ENCODE data around the gene CSTPP1.

CSTPP1 gene

DNA sequence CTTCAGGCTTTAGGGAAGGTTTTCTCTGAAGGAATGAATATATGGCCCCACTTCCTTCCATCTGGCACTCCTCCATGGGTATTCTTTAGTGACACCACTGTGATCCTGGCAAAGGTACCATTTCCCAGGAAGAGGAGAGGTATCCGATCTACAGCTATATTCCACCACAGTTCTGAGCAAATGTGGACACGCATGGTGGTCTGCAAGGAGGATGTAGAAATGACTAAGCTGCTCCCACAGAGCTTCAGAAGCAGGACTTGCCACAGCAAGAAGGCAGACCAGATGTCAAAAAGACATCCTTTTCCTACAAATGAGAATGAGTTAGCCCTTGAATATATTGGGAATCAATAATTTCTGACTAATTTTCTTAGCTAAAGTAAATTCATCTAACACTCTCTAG is 194.6 kb downstream of the CSTPP1 start:
- WGBS, 2 donors (ENCODE audit: extremely low coverage in 2 of 2, insufficient read length in 2 of 2, insufficient replicate concordance in 1 of 2) = no CpG with 5 or more reads among the region's 2 CpGs
- DNase-seq (ENCODE audit: low spot score) = no peak

DNA sequence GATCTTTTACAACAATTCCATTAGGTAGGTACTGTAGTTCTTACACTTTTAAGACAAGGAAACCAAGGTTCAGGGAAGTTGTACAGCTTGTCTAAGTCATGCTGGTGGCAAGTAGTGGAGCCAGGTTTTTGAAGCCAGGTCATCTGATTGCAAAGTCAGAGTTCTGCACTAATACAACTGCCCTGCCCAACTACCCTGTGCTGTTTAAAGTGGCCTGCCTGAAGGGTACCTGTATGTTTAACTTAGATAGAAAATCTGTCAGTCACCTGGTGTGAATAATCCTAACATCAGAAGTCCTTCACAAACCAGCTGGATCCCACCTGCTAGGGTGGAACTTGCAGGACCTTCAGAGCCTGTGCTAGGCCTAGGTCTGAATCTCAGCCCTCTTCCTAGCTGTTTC is 195.9 kb downstream of the CSTPP1 start:
- no peak overlapping the region for H2BK15ac ChIP-seq (ENCODE audit: low read length)
- H4K91ac ChIP-seq (ENCODE audit: low read depth, low read length, poor library complexity) = no peak overlapping the region
- H3K23ac ChIP-seq (ENCODE audit: low read depth, low read length, poor library complexity) = no peak overlapping the region
- no peak overlapping the region for H3K18ac ChIP-seq (ENCODE audit: low read length)
- H2AK5ac ChIP-seq (ENCODE audit: low read depth, low read length) = no peak overlapping the region
- peaks cover 0 to 3% of the 10 kb centered on the region in 2 donors for H3K36me3 ChIP-seq (replicated peaks in 1 of 2; ENCODE audit: control insufficient read depth in 2 of 2, insufficient read depth in 2 of 2, low read length in 2 of 2)
- no peak overlapping the region for H2AFZ ChIP-seq (ENCODE audit: low read length)
- no peak overlapping the region for H3K14ac ChIP-seq (ENCODE audit: low read length)
- no peak overlapping the region for H2BK12ac ChIP-seq (ENCODE audit: low read length)
- H3K27ac ChIP-seq (replicated peaks; ENCODE audit: low read length) = no peak overlapping the region
- H2BK5ac ChIP-seq (ENCODE audit: low read length) = no peak overlapping the region
- H3K9ac ChIP-seq (ENCODE audit: low read depth, low read length, poor library complexity) = no peak overlapping the region
- H3K27me3 ChIP-seq (ENCODE audit: control insufficient read depth in 3 of 3, insufficient read depth in 3 of 3, low read depth in 1 of 3, low read length in 3 of 3) = no peaks in the 10 kb centered on the region
- no peak overlapping the region for H4K8ac ChIP-seq (ENCODE audit: low read depth, low read length)
- DNase-seq (ENCODE audit: low spot score) = no peak
- H3K4me1 ChIP-seq (ENCODE audit: control insufficient read depth in 2 of 2, insufficient read depth in 1 of 2, low read depth in 1 of 2, low read length in 2 of 2) = peaks cover 9 to 13% of the 10 kb centered on the region in 2 donors
- no peak overlapping the region for H3K4me3 ChIP-seq (ENCODE audit: low read length in 2 of 2)
- peaks cover 0 to 2% of the 10 kb centered on the region in 2 donors for H3K9me3 ChIP-seq (replicated peaks in 1 of 2; ENCODE audit: control insufficient read depth in 2 of 2, insufficient read depth in 1 of 2, low read depth in 1 of 2, low read length in 2 of 2)
- no peak overlapping the region for H3K4ac ChIP-seq (ENCODE audit: low read length)
- no peak overlapping the region for H3K4me2 ChIP-seq (ENCODE audit: insufficient read depth, low read length, poor library complexity, severe bottlenecking)
- H3K79me1 ChIP-seq (ENCODE audit: low read depth, low read length) = no peaks in the 10 kb centered on the region
- no peak overlapping the region for H2BK120ac ChIP-seq (ENCODE audit: low read depth, low read length)

More for the DNA sequence above, 194.6 kb downstream of the CSTPP1 start:
- no peak overlapping the region for H3K9ac ChIP-seq (ENCODE audit: low read depth, low read length, poor library complexity)
- no peak overlapping the region for H3K4me2 ChIP-seq (ENCODE audit: insufficient read depth, low read length, poor library complexity, severe bottlenecking)
- H3K4me3 ChIP-seq (ENCODE audit: low read length in 2 of 2) = no peak overlapping the region
- no peak overlapping the region for H2BK12ac ChIP-seq (ENCODE audit: low read length)
- H3K4me1 ChIP-seq (ENCODE audit: control insufficient read depth in 2 of 2, insufficient read depth in 1 of 2, low read depth in 1 of 2, low read length in 2 of 2) = peaks cover 9 to 13% of the 10 kb centered on the region in 2 donors
- H3K18ac ChIP-seq (ENCODE audit: low read length) = no peak overlapping the region
- peaks cover 0 to 2% of the 10 kb centered on the region in 2 donors for H3K9me3 ChIP-seq (replicated peaks in 1 of 2; ENCODE audit: control insufficient read depth in 2 of 2, insufficient read depth in 1 of 2, low read depth in 1 of 2, low read length in 2 of 2)
- H3K36me3 ChIP-seq (replicated peaks in 1 of 2; ENCODE audit: control insufficient read depth in 2 of 2, insufficient read depth in 2 of 2, low read length in 2 of 2) = no peaks in the 10 kb centered on the region
- H3K4ac ChIP-seq (ENCODE audit: low read length) = no peak overlapping the region
- H3K79me1 ChIP-seq (ENCODE audit: low read depth, low read length) = no peaks in the 10 kb centered on the region
- H4K8ac ChIP-seq (ENCODE audit: low read depth, low read length) = no peak overlapping the region
- no peak overlapping the region for H2BK120ac ChIP-seq (ENCODE audit: low read depth, low read length)
- H2BK5ac ChIP-seq (ENCODE audit: low read length) = no peak overlapping the region
- no peak overlapping the region for H2BK15ac ChIP-seq (ENCODE audit: low read length)
- no peak overlapping the region for H3K23ac ChIP-seq (ENCODE audit: low read depth, low read length, poor library complexity)
- no peak overlapping the region for H4K91ac ChIP-seq (ENCODE audit: low read depth, low read length, poor library complexity)
- H2AK5ac ChIP-seq (ENCODE audit: low read depth, low read length) = no peak overlapping the region
- H3K27me3 ChIP-seq (ENCODE audit: control insufficient read depth in 3 of 3, insufficient read depth in 3 of 3, low read depth in 1 of 3, low read length in 3 of 3) = no peaks in the 10 kb centered on the region
- H3K14ac ChIP-seq (ENCODE audit: low read length) = no peak overlapping the region
- H3K27ac ChIP-seq (replicated peaks; ENCODE audit: low read length) = no peak overlapping the region
- no peak overlapping the region for H2AFZ ChIP-seq (ENCODE audit: low read length)

DNA sequence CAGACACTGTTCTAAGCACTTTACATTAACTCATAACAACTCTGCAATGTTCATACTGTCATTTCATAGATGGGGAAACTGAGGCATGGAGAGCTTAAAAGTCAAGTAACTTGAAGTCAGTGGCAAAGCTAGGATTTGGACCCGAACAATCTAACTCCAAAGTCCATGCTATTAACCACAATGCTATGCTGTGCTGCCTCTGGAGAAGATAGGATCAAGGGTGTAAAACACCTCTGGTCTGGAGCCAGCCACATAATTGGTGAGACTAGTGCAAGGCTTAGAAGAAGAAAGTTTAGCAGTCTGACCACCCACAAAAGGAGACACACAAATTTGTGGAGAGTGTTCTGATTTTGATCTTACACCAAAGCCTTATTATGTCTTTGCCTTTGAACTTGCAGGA is 196.4 kb downstream of the CSTPP1 start:
- peaks cover 0 to 8% of the 10 kb centered on the region in 2 donors for H3K36me3 ChIP-seq (replicated peaks in 1 of 2; ENCODE audit: control insufficient read depth in 2 of 2, insufficient read depth in 2 of 2, low read length in 2 of 2)
- H3K27me3 ChIP-seq (ENCODE audit: control insufficient read depth in 3 of 3, insufficient read depth in 3 of 3, low read depth in 1 of 3, low read length in 3 of 3) = no peaks in the 10 kb centered on the region
- no peak overlapping the region for H3K27ac ChIP-seq (replicated peaks; ENCODE audit: low read length)
- H3K79me1 ChIP-seq (ENCODE audit: low read depth, low read length) = no peaks in the 10 kb centered on the region
- no peak overlapping the region for H2BK120ac ChIP-seq (ENCODE audit: low read depth, low read length)
- H3K14ac ChIP-seq (ENCODE audit: low read length) = no peak overlapping the region
- H3K9me3 ChIP-seq (replicated peaks in 1 of 2; ENCODE audit: control insufficient read depth in 2 of 2, insufficient read depth in 1 of 2, low read depth in 1 of 2, low read length in 2 of 2) = peaks cover 0 to 2% of the 10 kb centered on the region in 2 donors
- H2BK5ac ChIP-seq (ENCODE audit: low read length) = no peak overlapping the region
- no peak overlapping the region for H2BK15ac ChIP-seq (ENCODE audit: low read length)
- H3K18ac ChIP-seq (ENCODE audit: low read length) = no peak overlapping the region
- peaks cover 9 to 13% of the 10 kb centered on the region in 2 donors for H3K4me1 ChIP-seq (ENCODE audit: control insufficient read depth in 2 of 2, insufficient read depth in 1 of 2, low read depth in 1 of 2, low read length in 2 of 2)
- H2BK12ac ChIP-seq (ENCODE audit: low read length) = no peak overlapping the region
- H4K91ac ChIP-seq (ENCODE audit: low read depth, low read length, poor library complexity) = no peak overlapping the region
- no peak overlapping the region for H3K23ac ChIP-seq (ENCODE audit: low read depth, low read length, poor library complexity)
- H3K9ac ChIP-seq (ENCODE audit: low read depth, low read length, poor library complexity) = no peak overlapping the region
- H3K4me3 ChIP-seq (ENCODE audit: low read length in 2 of 2) = no peak overlapping the region
- no CpG with 5 or more reads among the region's 1 CpG for WGBS, 2 donors (ENCODE audit: extremely low coverage in 2 of 2, insufficient read length in 2 of 2, insufficient replicate concordance in 1 of 2)
- H3K4ac ChIP-seq (ENCODE audit: low read length) = no peak overlapping the region
- no peak overlapping the region for H3K4me2 ChIP-seq (ENCODE audit: insufficient read depth, low read length, poor library complexity, severe bottlenecking)
- H2AFZ ChIP-seq (ENCODE audit: low read length) = no peak overlapping the region
- H2AK5ac ChIP-seq (ENCODE audit: low read depth, low read length) = no peak overlapping the region
- no peak for DNase-seq (ENCODE audit: low spot score)
- no peak overlapping the region for H4K8ac ChIP-seq (ENCODE audit: low read depth, low read length)

DNA sequence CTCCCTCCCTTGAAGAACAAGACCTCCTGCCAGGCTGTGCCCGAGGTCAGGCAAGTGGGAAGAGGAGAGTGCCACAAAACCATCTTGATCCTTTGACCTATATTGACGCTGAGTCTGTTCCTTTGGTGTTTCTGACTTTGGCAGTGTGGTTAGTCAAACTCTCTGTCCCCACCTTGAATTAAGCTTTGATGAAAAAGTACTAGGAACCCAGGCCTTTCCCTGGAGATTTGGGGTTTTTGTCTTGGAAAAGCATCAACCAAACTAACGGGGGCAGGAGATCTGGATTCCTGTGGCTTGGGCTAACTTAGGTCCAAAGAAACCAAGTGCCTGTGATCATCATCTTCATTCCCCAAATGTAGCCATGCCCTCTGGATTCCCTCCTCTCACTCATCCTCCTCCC is 199.8 kb downstream of the CSTPP1 start:
- Histone ChIP-seq H3K27me3 (ENCODE audit: control insufficient read depth in 3 of 3, insufficient read depth in 3 of 3, low read depth in 1 of 3, low read length in 3 of 3) (no peaks in the 10 kb centered on the region), H3K27ac (replicated peaks; ENCODE audit: low read length) (no peak overlapping the region), H3K4me3 (ENCODE audit: low read length in 2 of 2) (no peak overlapping the region), H3K9me3 (replicated peaks in 1 of 2; ENCODE audit: control insufficient read depth in 2 of 2, insufficient read depth in 1 of 2, low read depth in 1 of 2, low read length in 2 of 2) (no peaks in the 10 kb centered on the region), H3K18ac (ENCODE audit: low read length) (no peak overlapping the region), H4K8ac (ENCODE audit: low read depth, low read length) (no peak overlapping the region), H2AFZ (ENCODE audit: low read length) (no peak overlapping the region), H2BK12ac (ENCODE audit: low read length) (no peak overlapping the region), H3K4me1 (ENCODE audit: control insufficient read depth in 2 of 2, insufficient read depth in 1 of 2, low read depth in 1 of 2, low read length in 2 of 2) (no peaks in the 10 kb centered on the region), H3K23ac (ENCODE audit: low read depth, low read length, poor library complexity) (peak overlapping the region; percentile 9), H2BK120ac (ENCODE audit: low read depth, low read length) (no peak overlapping the region), H2AK5ac (ENCODE audit: low read depth, low read length) (no peak overlapping the region), H2BK15ac (ENCODE audit: low read length) (no peak overlapping the region), H3K79me1 (ENCODE audit: low read depth, low read length) (peaks cover 2% of the 10 kb centered on the region), H3K14ac (ENCODE audit: low read length) (no peak overlapping the region), H3K36me3 (replicated peaks in 1 of 2; ENCODE audit: control insufficient read depth in 2 of 2, insufficient read depth in 2 of 2, low read length in 2 of 2) (peaks cover 6 to 24% of the 10 kb centered on the region in 2 donors), H3K4ac (ENCODE audit: low read length) (no peak overlapping the region), H2BK5ac (ENCODE audit: low read length) (no peak overlapping the region), H4K91ac (ENCODE audit: low read depth, low read length, poor library complexity) (no peak overlapping the region), H3K4me2 (ENCODE audit: insufficient read depth, low read length, poor library complexity, severe bottlenecking) (no peak overlapping the region), H3K9ac (ENCODE audit: low read depth, low read length, poor library complexity) (no peak overlapping the region)
- no CpG with 5 or more reads among the region's 3 CpGs for WGBS, 2 donors (ENCODE audit: extremely low coverage in 2 of 2, insufficient read length in 2 of 2, insufficient replicate concordance in 1 of 2)
- DNase-seq (ENCODE audit: low spot score) = no peak

Data from neuronal stem cell (in vitro differentiated cells).